ENCODE data around the gene SBK2. TPM values are rescaled to one million over a fixed set of nuclear protein-coding genes. Genes with fewer than 3 reads are reported as not detected.

Gene SBK2
- total and polyA plus RNA-seq, 9 of the 15 experiments (the other 6 are each of a cell fraction or from before 2014, with no cell fraction given) = not detected

GRCh38 chr19:55520691-55521292 lies 16.1 kb downstream of the SBK2 start (continued):
- TF ChIP-seq SPI1 (IDR thresholded peaks at IDR 0.05; ENCODE audit: borderline replicate concordance, low read depth, low read length) (no peak), SMARCB1 (IDR thresholded peaks at IDR 0.05; ENCODE audit: insufficient read length, low read depth) (no peak)

GRCh38 chr19:55519451-55520311 lies 17.3 kb downstream of the SBK2 start:
- Histone ChIP-seq H3K9me3 (replicated peaks; ENCODE audit: control insufficient read depth, insufficient read depth, low read depth, low read length) (no peaks in the 10 kb centered on the region; the same call in 1 of the 2 replicates), H3K36me3 (ENCODE audit: control insufficient read depth, insufficient read depth, low read length) (no peaks in the 10 kb centered on the region), H3K9ac (ENCODE audit: insufficient read depth in 1 of 2, low read depth in 2 of 2, low read length in 2 of 2) (no peak overlapping the region), H3K79me2 (ENCODE audit: control insufficient read depth, insufficient read depth, low read length) (no peaks in the 10 kb centered on the region), H3K4me3 (no peak overlapping the region), H3K27me3 (ENCODE audit: control insufficient read depth in 2 of 2, insufficient read depth in 2 of 2, low read length in 2 of 2) (peaks cover 0 to 3% of the 10 kb centered on the region in 2 experiments; a peak in 2 of 5 replicates), H3K4me1 (replicated peaks in 1 of 2; ENCODE audit: control insufficient read depth in 2 of 2, insufficient read depth in 2 of 2, low read length in 2 of 2) (peaks cover 3 to 22% of the 10 kb centered on the region in 2 experiments; a peak in 3 of 5 replicates), H2AFZ (ENCODE audit: low read depth, low read length) (no peak overlapping the region), H3K27ac (ENCODE audit: extremely low read depth, low read depth, low read length) (no peak overlapping the region), H3K9me1 (ENCODE audit: control insufficient read depth, insufficient read depth, low read length) (no peaks in the 10 kb centered on the region), H4K20me1 (replicated peaks; ENCODE audit: control insufficient read depth, insufficient read depth, low read length) (no peaks in the 10 kb centered on the region), H3K4me2 (ENCODE audit: insufficient read depth, low read length) (no peak overlapping the region)
- intact Hi-C loops (cut with micrococcal nuclease) = no loop called here
- DNase-seq (ENCODE audit: extremely low read depth in 1 of 4, low spot score in 3 of 4) = peak in 1 of 4 experiments; percentile 41
- CTCF ChIA-PET (ENCODE audit: low intra/inter-chr PET ratio) = no interaction called here
- WGBS (ENCODE audit: insufficient coverage, low coverage, missing lambda C conversion rate) = 20% methylated on average over 10 of the region's 10 CpGs
- FAIRE-seq = no peak
- BruUV-seq (replicated peaks) = no TSS peak
- ATAC-seq = no peak
- in situ Hi-C loops (cut with MboI) = loop anchor here (5.0 to 10.0 kb wide), 2 partner anchors 108 to 295 kb away; no protein-coding TSS in a partner anchor
- POLR2A ChIA-PET = interaction anchor here (0.9 kb wide), 2 partner anchors 109 to 110 kb away, joined by 3 to 4 read pairs; no protein-coding TSS in a partner anchor
- TF ChIP-seq HES1 (IDR thresholded peaks at IDR 0.05; ENCODE audit: low read depth) (no peak), ZNF780A (CRISPR knock-in tag; IDR thresholded peaks at IDR 0.05) (no peak), ZNF518B (CRISPR knock-in tag; IDR thresholded peaks at IDR 0.05) (no peak), POLR3G (IDR thresholded peaks at IDR 0.05; ENCODE audit: extremely low read depth, insufficient read length, insufficient replicate concordance) (no peak), ATF1 (CRISPR knock-in tag; IDR thresholded peaks at IDR 0.05) (no peak), ATF1 (tag; IDR thresholded peaks at IDR 0.05) (peak; percentile 81), USF2 (CRISPR knock-in tag; IDR thresholded peaks at IDR 0.05) (no peak), RBM25 (IDR thresholded peaks at IDR 0.05; ENCODE audit: low read depth, low read length, severe bottlenecking) (no peak)
